Endothelial cell of umbilical vein (primary cell): Measurements from ENCODE around the gene SRSF10. TPM values are rescaled to one million over a fixed set of nuclear protein-coding genes. Genes with fewer than 3 reads are reported as not detected.
A peak's percentile ranks its signal among the peaks of the same experiment; 100 is the strongest.
"Not testable (repeated sequence)": the region's sequence is repeated elsewhere in the genome, so short reads cannot be mapped to it uniquely, and the experiment has no call there.

ENCODE experiments used
- BruUV-seq: library from RNA; stranded (reverse); fragments of 400-500 nt; replicated peaks from 2 replicates; lab custom pipeline; 2021; lab: Mats Ljungman, UMichigan
- CTCF ChIA-PET: fragments of 300-600, 350-600 bp; sonication (Branson Sonifier 250); formaldehyde crosslinking; loops from one replicate; lab custom pipeline; 2021; ENCODE audit warnings: antibody characterized with exemption, inconsistent platforms; lab: Charles Lee
- POLR2A ChIA-PET: fragments of 300-600, 350-600 bp; sonication (Branson Sonifier 250); formaldehyde crosslinking; loops from one replicate; lab custom pipeline; 2021; ENCODE audit warnings: antibody characterized with exemption, inconsistent platforms; lab: Charles Lee
- DNase-seq: peaks from one replicate; pipeline ENCODE4 v3.0.0-alpha.2; 2011; ENCODE audit warnings: low read depth, low spot score
- FAIRE-seq: peaks from 2 replicates; lab custom pipeline; 2011; peaks lifted over from hg19 to GRCh38; lab: Jason Lieb, UNC
- H2AFZ ChIP-seq: 2 replicates; pipeline ENCODE4 v1.6.0; 2012; ENCODE audit warnings: low read depth, low read length, control low read depth, inconsistent platforms
- H3K27ac ChIP-seq: 2 replicates; pipeline ENCODE4 v1.5.1; 2011; ENCODE audit warnings: low read depth, mild to moderate bottlenecking, control low read depth, low read length, moderate library complexity; ENCODE audit not compliant: insufficient read depth
- H3K27me3 ChIP-seq, 2 experiments: 2 replicates each; pipeline versions ENCODE4 v1.6.0 to v1.6.1; 2011; ENCODE audit warnings: low read length in 2 of 2, mixed read lengths in 1 of 2; ENCODE audit not compliant: control insufficient read depth in 2 of 2, insufficient read depth in 2 of 2
- H3K36me3 ChIP-seq, 2 experiments: 2 replicates in 1 of 2; 3 replicates in 1 of 2; pipeline ENCODE4 v1.5.1; 2011; ENCODE audit warnings: low read length in 2 of 2, mild to moderate bottlenecking in 1 of 2, moderate library complexity in 1 of 2; ENCODE audit not compliant: control insufficient read depth in 2 of 2, insufficient read depth in 2 of 2; ENCODE audit errors: extremely low read depth in 1 of 2
- H3K4me1 ChIP-seq: 3 replicates; pipeline ENCODE4 v1.5.1; 2011; ENCODE audit warnings: mild to moderate bottlenecking, low read length; ENCODE audit not compliant: control insufficient read depth, insufficient read depth; ENCODE audit errors: extremely low read depth
- H3K4me2 ChIP-seq: 2 replicates; pipeline ENCODE4 v1.6.1; 2011; ENCODE audit warnings: low read length, control low read depth, mixed read lengths; ENCODE audit not compliant: insufficient read depth
- H3K4me3 ChIP-seq, 3 experiments: fragments of 200-600 bp in 1 of 3; sonication (generic), shearing (Covaris generic) in 1 of 3; replicated peaks in 1 of 3; 2 replicates each; pipeline ENCODE4 v1.5.1; 2011 to 2016; ENCODE audit warnings: control low read depth in 3 of 3, low read length in 3 of 3, mild to moderate bottlenecking in 2 of 3, inconsistent platforms in 1 of 3, low read depth in 1 of 3, moderate library complexity in 1 of 3; ENCODE audit not compliant: insufficient read depth in 1 of 3
- H3K79me2 ChIP-seq: 2 replicates; pipeline ENCODE4 v1.6.0; 2012; ENCODE audit warnings: low read length, inconsistent platforms; ENCODE audit not compliant: control insufficient read depth, insufficient read depth
- H3K9ac ChIP-seq: replicated peaks from 2 replicates; pipeline ENCODE3; 2011; ENCODE audit warnings: low read length, control low read depth; ENCODE audit not compliant: insufficient read depth; ENCODE audit errors: extremely low read depth
- H3K9me1 ChIP-seq: replicated peaks from 3 replicates; pipeline ENCODE4 v1.6.0; 2011; ENCODE audit warnings: mild to moderate bottlenecking, low read length; ENCODE audit not compliant: control insufficient read depth, insufficient read depth; ENCODE audit errors: extremely low read depth
- H3K9me3 ChIP-seq: replicated peaks from 2 replicates; pipeline ENCODE4 v1.5.1; 2012; ENCODE audit warnings: low read length, inconsistent platforms; ENCODE audit not compliant: control insufficient read depth, insufficient read depth
- H4K20me1 ChIP-seq: replicated peaks from 2 replicates; pipeline ENCODE3; 2011; ENCODE audit warnings: mild to moderate bottlenecking, low read length; ENCODE audit not compliant: control insufficient read depth, insufficient read depth; ENCODE audit errors: extremely low read depth
- EZH2 ChIP-seq: IDR thresholded peaks from 2 replicates; pipeline ENCODE4 v1.6.1; 2012; ENCODE audit warnings: borderline replicate concordance, low read depth, mild to moderate bottlenecking, moderate library complexity, low read length, inconsistent platforms; ENCODE audit not compliant: severe bottlenecking
- FOS ChIP-seq: IDR thresholded peaks from 2 replicates; pipeline ENCODE4 v1.6.1; 2011; ENCODE audit warnings: mild to moderate bottlenecking, low read length, moderate library complexity, borderline replicate concordance; ENCODE audit not compliant: insufficient read depth
- GATA2 ChIP-seq: IDR thresholded peaks from 2 replicates; pipeline ENCODE4 v1.7.0; 2011; ENCODE audit warnings: low read depth, mild to moderate bottlenecking, moderate library complexity, mixed read lengths, low read length; ENCODE audit not compliant: insufficient read length, insufficient read depth
- JUN ChIP-seq: IDR thresholded peaks from 2 replicates; pipeline ENCODE4 v1.6.1; 2011; ENCODE audit warnings: borderline replicate concordance, low read depth; ENCODE audit not compliant: insufficient read length, insufficient read depth
- MYC ChIP-seq: IDR thresholded peaks from one replicate; pipeline ENCODE4 v1.6.1; 2011; ENCODE audit warnings: mild to moderate bottlenecking, low read depth, low read length
- POLR2A ChIP-seq: IDR thresholded peaks from 2 replicates; pipeline ENCODE4 v1.6.1; 2012; ENCODE audit warnings: low read depth, mild to moderate bottlenecking, control low read depth, low read length
- POLR2AphosphoS5 ChIP-seq: IDR thresholded peaks from 2 replicates; pipeline ENCODE4 v1.6.1; 2012; ENCODE audit warnings: low read depth, mild to moderate bottlenecking, control low read depth, low read length, moderate library complexity; ENCODE audit not compliant: insufficient read depth
- dilution Hi-C: fragments of 300-500 bp; cut with MboI; formaldehyde crosslinking; loops from one replicate; pipeline ENCODE4 v1.15.0; 2019; ENCODE audit warnings: low sequenced_read_pairs; ENCODE audit not compliant: extremely low pct_ligation_motif_present
- intact Hi-C: fragments of 100-400 bp; cut with micrococcal nuclease; formaldehyde crosslinking; loops from one replicate; pipeline ENCODE4 v1.10.0; 2022
- polyA plus RNA-seq, 4 experiments: library from polyadenylated mRNA; depleted of rRNA in 3 of 4; stranded (reverse) in 3 of 4; unstranded in 1 of 4; fragments of >200 nt; gene quantifications; 2 replicates each; pipeline versions ENCODE4 v1.2.1 to v1.2.3, GENCODE V29; 2011 to 2012; ENCODE audit warnings: missing spikeins in 1 of 4
- total RNA-seq: library from RNA; stranded (reverse); gene quantifications from 2 replicates; pipeline ENCODE4 v1.2.3, GENCODE V29; 2021
- TF ChIP-seq, protein P1 (sequence below), 2 donors: IDR thresholded peaks; 1 replicate in 1 of 2; 2 replicates in 1 of 2; pipeline ENCODE4 v1.5.1; 2011; ENCODE audit warnings: low read length in 2 of 2, mild to moderate bottlenecking in 2 of 2, moderate library complexity in 2 of 2, control low read depth in 1 of 2, inconsistent platforms in 1 of 2, low read depth in 1 of 2; ENCODE audit not compliant: insufficient read depth in 1 of 2; ENCODE audit errors: extremely low read depth in 1 of 2

Gene SRSF10
- total and polyA plus RNA-seq, 2 donors (not counting 3 experiments of a cell fraction or from before 2014, with no cell fraction given) = 124 to 135 TPM

- no peak for TF ChIP-seq POLR2A
- Histone ChIP-seq H3K27ac (no peak overlapping the region), H4K20me1 (no peaks in the 10 kb centered on the region), H3K9me1 (no peaks in the 10 kb centered on the region), H3K79me2 (no peaks in the 10 kb centered on the region), H3K27me3 (no peaks in the 10 kb centered on the region), H3K36me3 (no peaks in the 10 kb centered on the region), H3K4me3 (no peak overlapping the region), H2AFZ (no peak overlapping the region), H3K9ac (no peak overlapping the region), H3K4me1 (peaks cover 26% of the 10 kb centered on the region), H3K9me3 (no peaks in the 10 kb centered on the region), H3K4me2 (no peak overlapping the region)
- FAIRE-seq (no peak), DNase-seq (no peak)
- intact Hi-C loops (no loop called here), dilution Hi-C loops (no loop called here)
- POLR2A ChIA-PET = interaction anchor here (0.6 kb wide), 1 partner anchor 57 kb away, joined by 4 read pairs; no protein-coding TSS in a partner anchor
- no TSS peak for BruUV-seq
- CTCF ChIA-PET = interaction anchor here (0.6 to 4.3 kb wide), 5 partner anchors 17 to 239 kb away, joined by 3 to 33 read pairs (median 4); no protein-coding TSS in a partner anchor
Observed at GRCh38 chr1:24010650-24011049, 30.5 kb upstream of the SRSF10 start.

- CTCF ChIA-PET = interaction anchor here (0.9 to 4.3 kb wide), 6 partner anchors 9 to 50 kb away, joined by 3 to 33 read pairs (median 6); partner anchors contain the start of genes PNRC2 and SRSF10
- POLR2A ChIA-PET = no interaction called here
Observed at GRCh38 chr1:24009406-24009805, 29.3 kb upstream of the SRSF10 start.

DNA sequence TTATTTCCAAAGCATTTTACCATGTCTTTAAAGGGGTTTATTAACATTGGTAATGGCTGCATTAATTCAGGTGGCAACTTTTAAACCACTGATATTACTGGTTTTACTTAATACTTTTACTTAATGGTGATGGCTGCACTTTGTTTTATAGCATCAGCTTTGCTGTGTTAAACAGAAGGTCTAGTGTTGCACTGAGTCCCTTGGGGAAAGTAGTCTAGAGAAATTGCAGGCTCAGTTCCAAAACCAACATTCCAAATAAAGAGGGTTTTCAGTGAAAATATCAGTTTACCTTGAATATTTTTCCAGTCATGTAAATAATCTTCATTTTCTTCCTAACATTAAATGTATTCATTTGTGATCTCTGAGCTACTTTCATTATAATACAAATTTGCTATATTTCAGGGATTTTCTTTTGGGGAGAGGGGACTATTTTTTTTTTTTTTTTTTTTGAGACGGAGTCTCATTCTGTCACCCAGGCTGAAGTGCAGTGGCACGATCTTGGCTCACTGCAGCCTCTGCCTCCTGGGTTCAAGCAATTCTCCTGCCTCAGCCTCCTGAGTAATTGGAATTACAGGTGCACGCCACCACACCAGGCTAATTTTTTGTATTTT, 28.6 kb upstream of the SRSF10 start:
- peak; percentile 81 for FAIRE-seq
- peak; percentile 42 for DNase-seq

More at GRCh38 chr1:24009406-24009805, 29.3 kb upstream of the SRSF10 start:
- FAIRE-seq = peak; percentile 97
- no peaks in the 10 kb centered on the region for H3K9me1 ChIP-seq
- no TSS peak for BruUV-seq
- no peaks in the 10 kb centered on the region for H3K36me3 ChIP-seq
- H3K79me2 ChIP-seq = no peaks in the 10 kb centered on the region
- peaks cover 26% of the 10 kb centered on the region for H3K4me1 ChIP-seq
- peak; percentile 87 for DNase-seq
- intact Hi-C loops = loop anchor here (1.0 kb wide), 2 partner anchors 9 to 29 kb away; partner anchors contain the start of gene SRSF10
- no peak overlapping the region for H2AFZ ChIP-seq
- no peak overlapping the region for H3K4me3 ChIP-seq
- peak overlapping the region; percentile 56 for H3K27ac ChIP-seq
- TF ChIP-seq GATA2 = peak; percentile 24
- peak; percentile 49 for TF ChIP-seq POLR2AphosphoS5
- peak; percentile 35 for TF ChIP-seq POLR2A
- TF ChIP-seq, protein P1, sequence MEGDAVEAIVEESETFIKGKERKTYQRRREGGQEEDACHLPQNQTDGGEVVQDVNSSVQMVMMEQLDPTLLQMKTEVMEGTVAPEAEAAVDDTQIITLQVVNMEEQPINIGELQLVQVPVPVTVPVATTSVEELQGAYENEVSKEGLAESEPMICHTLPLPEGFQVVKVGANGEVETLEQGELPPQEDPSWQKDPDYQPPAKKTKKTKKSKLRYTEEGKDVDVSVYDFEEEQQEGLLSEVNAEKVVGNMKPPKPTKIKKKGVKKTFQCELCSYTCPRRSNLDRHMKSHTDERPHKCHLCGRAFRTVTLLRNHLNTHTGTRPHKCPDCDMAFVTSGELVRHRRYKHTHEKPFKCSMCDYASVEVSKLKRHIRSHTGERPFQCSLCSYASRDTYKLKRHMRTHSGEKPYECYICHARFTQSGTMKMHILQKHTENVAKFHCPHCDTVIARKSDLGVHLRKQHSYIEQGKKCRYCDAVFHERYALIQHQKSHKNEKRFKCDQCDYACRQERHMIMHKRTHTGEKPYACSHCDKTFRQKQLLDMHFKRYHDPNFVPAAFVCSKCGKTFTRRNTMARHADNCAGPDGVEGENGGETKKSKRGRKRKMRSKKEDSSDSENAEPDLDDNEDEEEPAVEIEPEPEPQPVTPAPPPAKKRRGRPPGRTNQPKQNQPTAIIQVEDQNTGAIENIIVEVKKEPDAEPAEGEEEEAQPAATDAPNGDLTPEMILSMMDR (IDR thresholded peaks at IDR 0.05; ENCODE audit: extremely low read depth in 1 of 2, insufficient read depth in 1 of 2, low read depth in 1 of 2, low read length in 2 of 2) = no peak
- TF ChIP-seq FOS = peak; percentile 91
- TF ChIP-seq EZH2 = no peak
- TF ChIP-seq MYC = no peak
- peak; percentile 90 for TF ChIP-seq JUN
- H3K9me3 ChIP-seq = no peaks in the 10 kb centered on the region
- dilution Hi-C loops = no loop called here
- H3K9ac ChIP-seq = peak overlapping the region; percentile 33
- no peaks in the 10 kb centered on the region for H4K20me1 ChIP-seq
- H3K27me3 ChIP-seq = no peaks in the 10 kb centered on the region
- H3K4me2 ChIP-seq = peak overlapping the region; percentile 60

More for the DNA sequence above, 28.6 kb upstream of the SRSF10 start:
- POLR2A ChIA-PET = interaction anchor here (1.6 kb wide), 1 partner anchor 10 kb away, joined by 4 read pairs; no protein-coding TSS in a partner anchor
- dilution Hi-C loops, H3K36me3 ChIP-seq, H3K27me3 ChIP-seq, H4K20me1 ChIP-seq, H3K9me1 ChIP-seq, H3K9me3 ChIP-seq, H3K79me2 ChIP-seq, H2AFZ ChIP-seq, BruUV-seq, H3K4me3 ChIP-seq: not testable (repeated sequence)
- H3K4me1 ChIP-seq = peaks cover 26% of the 10 kb centered on the region
- CTCF ChIA-PET = interaction anchor here (0.9 to 4.3 kb wide), 7 partner anchors 10 to 49 kb away, joined by 3 to 33 read pairs (median 5); partner anchors contain the start of genes PNRC2 and SRSF10
- H3K27ac ChIP-seq = peak overlapping the region; percentile 56
- peak overlapping the region; percentile 33 for H3K9ac ChIP-seq
- H3K4me2 ChIP-seq = peak overlapping the region; percentile 60
- intact Hi-C loops = loop anchor here (1.0 kb wide), 2 partner anchors 10 to 28 kb away; partner anchors contain the start of gene SRSF10
